DMS 273 treated with DMSO at 0.1 percent for 48 hours (cell line): ENCODE measurements around the gene PLK5.

Experiments
- DNase-seq: peaks from one replicate; lab custom pipeline; 2025; lab: John Stamatoyannopoulos, UW

The PLK5 gene

GRCh38 chr19:1555487-1556389 lies 31.9 kb downstream of the PLK5 start:
- no peak for DNase-seq

- DNase-seq: no peak
Observed at GRCh38 chr19:1556390-1557070, 32.7 kb downstream of the PLK5 start.

- DNase-seq: no peak
Observed at GRCh38 chr19:1558552-1558951, 34.7 kb downstream of the PLK5 start.

GRCh38 chr19:1560286-1560882 lies 36.5 kb downstream of the PLK5 start:
- no peak for DNase-seq

- no peak for DNase-seq
Observed at GRCh38 chr19:1561236-1561842, 37.5 kb downstream of the PLK5 start.

GRCh38 chr19:1563251-1563650 lies 39.4 kb downstream of the PLK5 start:
- DNase-seq: no peak

GRCh38 chr19:1566392-1567115 lies 42.7 kb downstream of the PLK5 start:
- DNase-seq: no peak

GRCh38 chr19:1567116-1567847 lies 43.4 kb downstream of the PLK5 start:
- no peak for DNase-seq

- no peak for DNase-seq
Observed at GRCh38 chr19:1567848-1568227, 44.0 kb downstream of the PLK5 start.

GRCh38 chr19:1568320-1569019 lies 44.6 kb downstream of the PLK5 start, which contains the start of gene MEX3D:
Gene MEX3D (minus strand): TSS chr19:1568325. CDS start chr19:1568058, 267 bp downstream.
- DNase-seq: no peak

GRCh38 chr19:1569997-1570396 lies 46.1 kb downstream of the PLK5 start:
- DNase-seq: no peak

- DNase-seq: no peak
Observed at GRCh38 chr19:1570836-1571235, 47.0 kb downstream of the PLK5 start.

- no peak for DNase-seq
Observed at GRCh38 chr19:1571358-1571757, 47.5 kb downstream of the PLK5 start.

GRCh38 chr19:1572795-1573194 lies 48.9 kb downstream of the PLK5 start:
- no peak for DNase-seq

- DNase-seq: no peak
Observed at GRCh38 chr19:1574354-1575136, 50.7 kb downstream of the PLK5 start.

- DNase-seq: no peak
Observed at GRCh38 chr19:1575323-1576241, 51.7 kb downstream of the PLK5 start.

GRCh38 chr19:1576242-1577089 lies 52.6 kb downstream of the PLK5 start:
- DNase-seq: no peak
